Naive thymus-derived CD4-positive, alpha-beta T cell (primary cell): ENCODE measurements around the gene GJA1. TPM values are rescaled to one million over a fixed set of nuclear protein-coding genes. Genes with fewer than 3 reads are reported as not detected.

ENCODE experiments used
- ATAC-seq: fragments of 150-1000 bp; cut with Tn5 transposase; 2 replicates; pipeline ENCODE4 v1.10.0; 2021; ENCODE audit warnings: mild to moderate bottlenecking, moderate library complexity
- CTCF ChIA-PET: fragments of 350-600 bp; sonication (Branson Sonifier 250); formaldehyde crosslinking; loops from one replicate; lab custom pipeline; 2021; ENCODE audit warnings: antibody characterized with exemption; lab: Charles Lee
- POLR2A ChIA-PET: fragments of 350-600 bp; sonication (Branson Sonifier 250); formaldehyde crosslinking; loops from one replicate; lab custom pipeline; 2021; ENCODE audit warnings: antibody characterized with exemption, inconsistent platforms; lab: Charles Lee
- DNase-seq, 9 donors: peaks; one replicate each; pipeline versions ENCODE4 v3.0.0 to v3.0.0-alpha.2; 2020 to 2022; ENCODE audit warnings: mixed read lengths in 1 of 9
- H3K27ac ChIP-seq: one replicate; pipeline ENCODE4 v1.7.0; 2013; ENCODE audit warnings: mild to moderate bottlenecking, low read depth, low read length, moderate library complexity
- H3K27me3 ChIP-seq, 2 donors: one replicate each; pipeline ENCODE4 v1.7.0; 2013; ENCODE audit warnings: low read length in 2 of 2, mild to moderate bottlenecking in 2 of 2, moderate library complexity in 2 of 2; ENCODE audit not compliant: control insufficient read depth in 2 of 2, insufficient read depth in 2 of 2
- H3K36me3 ChIP-seq, 3 experiments: 1 replicate in 2 of 3; 2 replicates in 1 of 3; pipeline ENCODE4 v1.7.0; 2013; ENCODE audit warnings: low read length in 3 of 3, mild to moderate bottlenecking in 3 of 3, moderate library complexity in 1 of 3; ENCODE audit not compliant: insufficient read depth in 3 of 3, control insufficient read depth in 2 of 3
- H3K4me1 ChIP-seq, 2 donors: one replicate each; pipeline ENCODE4 v1.7.0; 2013; ENCODE audit warnings: low read length in 2 of 2, mild to moderate bottlenecking in 2 of 2, moderate library complexity in 1 of 2; ENCODE audit not compliant: control insufficient read depth in 2 of 2, insufficient read depth in 2 of 2
- H3K4me3 ChIP-seq: 2 replicates; pipeline ENCODE4 v1.7.0; 2013; ENCODE audit warnings: mild to moderate bottlenecking, low read length
- H3K9me3 ChIP-seq, 3 experiments: 1 replicate in 2 of 3; 2 replicates in 1 of 3; pipeline ENCODE4 v1.7.0; 2013; ENCODE audit warnings: low read length in 3 of 3; ENCODE audit not compliant: control insufficient read depth in 2 of 3
- H3K27ac Mint-ChIP-seq, 9 donors: one replicate each; pipeline ENCODE4 v1.8.0; 2020 to 2022; ENCODE audit warnings: mixed read lengths in 9 of 9, mild to moderate bottlenecking in 8 of 9, moderate library complexity in 5 of 9, inconsistent platforms in 2 of 9
- H3K27me3 Mint-ChIP-seq, 5 donors: one replicate each; pipeline ENCODE4 v1.8.0; 2021 to 2022; ENCODE audit warnings: mixed read lengths in 5 of 5, mild to moderate bottlenecking in 1 of 5
- H3K36me3 Mint-ChIP-seq, 5 donors: one replicate each; pipeline ENCODE4 v1.8.0; 2020 to 2022; ENCODE audit warnings: mixed read lengths in 5 of 5, mild to moderate bottlenecking in 3 of 5, inconsistent platforms in 1 of 5
- H3K4me1 Mint-ChIP-seq, 7 donors: one replicate each; pipeline ENCODE4 v1.8.0; 2020 to 2022; ENCODE audit warnings: mixed read lengths in 7 of 7, mild to moderate bottlenecking in 3 of 7, inconsistent platforms in 1 of 7
- H3K4me3 Mint-ChIP-seq, 10 donors: one replicate each; pipeline ENCODE4 v1.8.0; 2020 to 2022; ENCODE audit warnings: mild to moderate bottlenecking in 10 of 10, mixed read lengths in 10 of 10, moderate library complexity in 6 of 10, inconsistent platforms in 2 of 10
- H3K9me3 Mint-ChIP-seq, 11 donors: one replicate each; pipeline ENCODE4 v1.8.0; 2020 to 2022; ENCODE audit warnings: mixed read lengths in 11 of 11, mild to moderate bottlenecking in 4 of 11, inconsistent platforms in 1 of 11, moderate library complexity in 1 of 11
- intact Hi-C, 2 donors: fragments of 100-400 bp; cut with micrococcal nuclease; formaldehyde crosslinking; loops; one replicate each; pipeline ENCODE4 v1.15.1; 2023
- polyA plus RNA-seq, 2 donors: library from polyadenylated mRNA; unstranded; fragments of 300-500 nt; fragmentation: Illumina TruSeq; gene quantifications; one replicate each; pipeline ENCODE4 v1.2.3, GENCODE V29; 2021
- total RNA-seq, 6 experiments: library from RNA in 5 of 6; stranded (reverse) in 5 of 6; gene quantifications; 1 replicate in 5 of 6; 2 replicates in 1 of 6; pipeline ENCODE4 v1.2.3 and lab custom pipeline; 2021 to 2026

GJA1 gene
- total and polyA plus RNA-seq, 7 experiments from 2014 or later: 0.08 TPM; not detected in 6

DNA sequence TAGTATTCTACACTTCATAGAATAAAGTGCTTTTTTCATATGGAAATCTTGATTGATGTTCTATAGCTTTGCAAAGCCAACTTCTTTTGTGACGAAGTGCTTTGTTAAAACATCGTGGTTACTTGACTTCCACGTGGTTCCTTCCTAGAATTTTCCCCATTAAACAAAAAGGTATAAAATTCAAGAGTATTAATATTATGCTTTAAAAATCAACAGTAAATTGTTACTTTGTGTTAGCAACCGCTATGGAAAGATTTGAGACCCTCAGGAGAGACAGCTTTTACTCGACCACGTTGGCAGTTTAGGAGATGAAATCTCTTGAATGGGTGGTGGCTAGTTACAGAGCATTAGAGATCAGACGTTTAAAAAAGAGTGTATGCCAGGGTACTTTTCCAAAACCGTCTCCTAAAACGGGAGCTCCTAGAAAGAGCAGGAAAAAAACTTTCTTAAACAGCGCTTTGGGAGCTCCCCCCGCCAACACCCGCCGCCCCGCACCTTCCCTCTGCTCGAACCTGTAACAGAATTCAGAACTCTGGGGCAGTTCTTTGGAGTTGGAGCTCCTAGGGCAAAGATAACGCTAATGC, 920 bp downstream of the GJA1 start:
- H3K4me3 Mint-ChIP-seq: peak overlapping the region; percentile 77 to 95 (median 88)
- Histone ChIP-seq H3K36me3 (no peaks in the 10 kb centered on the region), H3K4me1 (peaks cover 0 to 7% of the 10 kb centered on the region in 2 donors), H3K27me3 (peaks cover 0 to 4% of the 10 kb centered on the region in 2 donors), H3K9me3 (no peaks in the 10 kb centered on the region), H3K27ac (no peak overlapping the region), H3K4me3 (peak overlapping the region; percentile 59)
- H3K36me3 Mint-ChIP-seq: no peaks in the 10 kb centered on the region
- no peaks in the 10 kb centered on the region for H3K9me3 Mint-ChIP-seq
- peaks cover 6 to 48% (median 21%) of the 10 kb centered on the region in 5 donors for H3K27me3 Mint-ChIP-seq
- peaks cover 9 to 30% (median 23%) of the 10 kb centered on the region in 7 donors for H3K4me1 Mint-ChIP-seq
- intact Hi-C loops: loop anchor here in 1 of 2 donors (1.0 to 10.0 kb wide), 5 partner anchors 215 to 1398 kb away; partner anchors contain the start of gene HSF2
- peak in 2 of 9 donors; percentile 0 to 8 for DNase-seq
- no peak for ATAC-seq
- POLR2A ChIA-PET: interaction anchor here (0.6 to 1.1 kb wide), 2 partner anchors 263 to 413 kb away, joined by 3 read pairs; no protein-coding TSS in a partner anchor
- H3K27ac Mint-ChIP-seq: peak overlapping the region in 2 of 9 donors; percentile 38 to 72
- CTCF ChIA-PET: interaction anchor here (0.7 to 1.9 kb wide), 3 partner anchors 35 to 935 kb away, joined by 3 to 7 read pairs (median 3); no protein-coding TSS in a partner anchor

GRCh38 chr6:121436960-121437850, 1.8 kb downstream of the GJA1 start:
- H3K4me1 Mint-ChIP-seq: peaks cover 9 to 28% (median 20%) of the 10 kb centered on the region in 7 donors
- Histone ChIP-seq H3K9me3 (no peaks in the 10 kb centered on the region), H3K4me1 (peaks cover 0 to 7% of the 10 kb centered on the region in 2 donors), H3K27me3 (peaks cover 0 to 4% of the 10 kb centered on the region in 2 donors), H3K27ac (no peak overlapping the region), H3K36me3 (no peaks in the 10 kb centered on the region), H3K4me3 (peak overlapping the region; percentile 59)
- ChIA-PET CTCF (interaction anchor here (0.7 to 1.9 kb wide), 3 partner anchors 36 to 934 kb away, joined by 3 to 7 read pairs (median 3); no protein-coding TSS in a partner anchor), POLR2A (interaction anchor here (0.6 to 1.1 kb wide), 2 partner anchors 263 to 412 kb away, joined by 3 read pairs; no protein-coding TSS in a partner anchor)
- peak overlapping the region; percentile 77 to 95 (median 88) for H3K4me3 Mint-ChIP-seq
- no peaks in the 10 kb centered on the region for H3K9me3 Mint-ChIP-seq
- H3K36me3 Mint-ChIP-seq: no peaks in the 10 kb centered on the region
- DNase-seq (peak in 5 of 9 donors; percentile 6 to 26 (median 23)), ATAC-seq (no peak)
- H3K27ac Mint-ChIP-seq: peak overlapping the region in 5 of 9 donors; percentile 36 to 72 (median 68)
- peaks cover 6 to 48% (median 25%) of the 10 kb centered on the region in 5 donors for H3K27me3 Mint-ChIP-seq
- intact Hi-C loops: loop anchor here in 1 of 2 donors (1.0 to 10.0 kb wide), 5 partner anchors 214 to 1398 kb away; partner anchors contain the start of gene HSF2

GRCh38 chr6:121437851-121438651, 2.6 kb downstream of the GJA1 start:
- no peak overlapping the region for H3K27ac ChIP-seq
- intact Hi-C loops: loop anchor here in 1 of 2 donors (5.0 to 10.0 kb wide), 4 partner anchors 257 to 1397 kb away; partner anchors contain the start of gene HSF2
- H3K27me3 Mint-ChIP-seq: peaks cover 6 to 48% (median 25%) of the 10 kb centered on the region in 5 donors
- H3K27me3 ChIP-seq: peaks cover 0 to 4% of the 10 kb centered on the region in 2 donors
- ChIA-PET CTCF (interaction anchor here (1.9 kb wide), 1 partner anchor 595 kb away, joined by 7 read pairs; no protein-coding TSS in a partner anchor), POLR2A (no interaction called here)
- H3K4me1 ChIP-seq: peaks cover 0 to 7% of the 10 kb centered on the region in 2 donors
- H3K4me1 Mint-ChIP-seq: peaks cover 9 to 28% (median 20%) of the 10 kb centered on the region in 7 donors
- DNase-seq (no peak), ATAC-seq (no peak)
- peak overlapping the region; percentile 77 to 95 (median 88) for H3K4me3 Mint-ChIP-seq
- no peaks in the 10 kb centered on the region for H3K9me3 ChIP-seq
- H3K9me3 Mint-ChIP-seq: no peaks in the 10 kb centered on the region
- H3K36me3 Mint-ChIP-seq: no peaks in the 10 kb centered on the region
- peak overlapping the region in 4 of 9 donors; percentile 36 to 70 (median 52) for H3K27ac Mint-ChIP-seq
- H3K36me3 ChIP-seq: no peaks in the 10 kb centered on the region
- peak overlapping the region; percentile 59 for H3K4me3 ChIP-seq

DNA sequence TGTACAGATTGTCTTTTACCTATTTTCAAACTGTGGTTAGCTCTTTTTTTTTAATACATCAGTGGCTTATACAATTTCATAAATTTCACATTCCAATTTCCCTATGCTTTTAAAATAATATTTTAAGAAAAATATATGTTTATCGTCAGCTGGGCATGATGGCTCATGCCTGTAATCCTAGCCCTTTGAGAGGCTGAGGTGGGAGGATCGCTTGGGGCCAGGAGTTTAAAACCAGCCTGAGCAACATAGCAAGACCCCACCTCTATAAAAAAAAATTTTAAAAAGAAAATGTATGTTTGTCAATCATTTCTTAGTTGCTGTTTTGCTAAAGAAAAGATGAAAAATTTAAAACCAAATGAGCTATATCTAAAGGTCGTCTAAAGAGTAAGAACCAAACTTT, 3.4 kb downstream of the GJA1 start:
- intact Hi-C loops: loop anchor here in 1 of 2 donors (5.0 to 10.0 kb wide), 4 partner anchors 256 to 1396 kb away; partner anchors contain the start of gene HSF2
- ATAC-seq (no peak), DNase-seq (no peak)
- H3K4me1 ChIP-seq: peaks cover 0 to 7% of the 10 kb centered on the region in 2 donors
- ChIA-PET CTCF (interaction anchor here (1.1 kb wide), 1 partner anchor 9 kb away, joined by 3 read pairs; no protein-coding TSS in a partner anchor), POLR2A (no interaction called here)
- H3K9me3 ChIP-seq: no peaks in the 10 kb centered on the region
- no peaks in the 10 kb centered on the region for H3K36me3 ChIP-seq
- Mint-ChIP-seq H3K27me3 (peaks cover 6 to 50% (median 25%) of the 10 kb centered on the region in 5 donors), H3K9me3 (no peaks in the 10 kb centered on the region), H3K4me3 (no peak overlapping the region), H3K4me1 (peaks cover 9 to 28% (median 20%) of the 10 kb centered on the region in 7 donors), H3K36me3 (no peaks in the 10 kb centered on the region), H3K27ac (no peak overlapping the region)
- H3K27ac ChIP-seq: no peak overlapping the region
- no peak overlapping the region for H3K4me3 ChIP-seq
- H3K27me3 ChIP-seq: peaks cover 0 to 4% of the 10 kb centered on the region in 2 donors

DNA sequence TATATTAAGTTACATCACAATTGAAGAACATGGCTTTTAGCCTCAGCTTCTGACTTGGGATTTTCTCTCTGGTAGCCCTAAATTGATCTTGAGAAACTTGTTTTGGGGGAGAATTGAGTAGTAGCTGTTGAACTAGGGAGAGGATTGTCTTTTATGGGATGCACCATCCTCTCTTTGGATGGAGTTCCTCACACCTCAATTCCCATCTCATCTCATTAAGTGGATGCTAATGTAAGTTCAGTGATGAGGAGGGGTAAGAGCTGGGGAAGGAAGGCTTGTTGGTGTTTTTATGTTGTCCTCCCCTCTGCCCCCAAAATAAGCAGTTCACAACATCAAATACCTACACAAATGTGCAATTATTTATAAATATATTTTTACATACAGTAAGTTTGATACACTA, 4.0 kb downstream of the GJA1 start:
- DNase-seq: no peak
- H3K27ac ChIP-seq: no peak overlapping the region
- ATAC-seq: no peak
- H3K4me1 ChIP-seq: peaks cover 0 to 7% of the 10 kb centered on the region in 2 donors
- POLR2A ChIA-PET: no interaction called here
- CTCF ChIA-PET: interaction anchor here (1.1 kb wide), 1 partner anchor 9 kb away, joined by 3 read pairs; no protein-coding TSS in a partner anchor
- Mint-ChIP-seq H3K4me1 (peaks cover 9 to 28% (median 20%) of the 10 kb centered on the region in 7 donors), H3K9me3 (no peaks in the 10 kb centered on the region), H3K4me3 (no peak overlapping the region), H3K27me3 (peaks cover 6 to 52% (median 25%) of the 10 kb centered on the region in 5 donors), H3K27ac (no peak overlapping the region), H3K36me3 (no peaks in the 10 kb centered on the region)
- intact Hi-C loops: loop anchor here in 1 of 2 donors (5.0 to 10.0 kb wide), 4 partner anchors 255 to 1395 kb away; partner anchors contain the start of gene HSF2
- no peaks in the 10 kb centered on the region for H3K9me3 ChIP-seq
- H3K4me3 ChIP-seq: no peak overlapping the region
- peaks cover 0 to 4% of the 10 kb centered on the region in 2 donors for H3K27me3 ChIP-seq
- H3K36me3 ChIP-seq: no peaks in the 10 kb centered on the region
